ENCODE measurements around the gene DLX3. TPM values are rescaled to one million over a fixed set of nuclear protein-coding genes. Genes with fewer than 3 reads are reported as not detected.

DLX3 gene
- total and polyA plus RNA-seq, 12 donors, result 0.03 to 0.23 (median 0.11) TPM; not detected in 9

- no peak for TF ChIP-seq CTCF (IDR thresholded peaks at IDR 0.05)
- peaks cover 10 to 42% (median 31%) of the 10 kb centered on the region in 9 donors for H3K4me1 ChIP-seq
- WGBS, 2 donors, result 3 to 5% methylated on average over 52 of the region's 52 CpGs
- ATAC-seq, result no peak
- DNase-seq, result no peak
- H3K27me3 ChIP-seq, result peaks cover 42 to 96% (median 94%) of the 10 kb centered on the region in 7 donors
- intact Hi-C loops (cut with DNase I), result no loop called here
- peak overlapping the region in 1 of 10 donors; percentile 3 for H3K4me3 ChIP-seq
- H3K36me3 ChIP-seq, result no peaks in the 10 kb centered on the region
- no peaks in the 10 kb centered on the region for H3K9me3 ChIP-seq
- no peak overlapping the region for H3K27ac ChIP-seq
Observed at GRCh38 chr17:49964769-49965523, 30.1 kb downstream of the DLX3 start.

- Histone ChIP-seq H3K36me3 (no peaks in the 10 kb centered on the region), H3K4me1 (peaks cover 10 to 39% (median 27%) of the 10 kb centered on the region in 9 donors), H3K27me3 (peaks cover 39 to 96% (median 90%) of the 10 kb centered on the region in 7 donors), H3K9me3 (no peaks in the 10 kb centered on the region), H3K4me3 (peak overlapping the region in 2 of 10 donors; percentile 5 to 22), H3K27ac (no peak overlapping the region)
- DNase-seq (no peak), ATAC-seq (no peak)
- intact Hi-C loops (cut with DNase I), result no loop called here
- no peak for TF ChIP-seq CTCF (IDR thresholded peaks at IDR 0.05)
- WGBS, 2 donors, result 7 to 8% methylated on average over 18 of the region's 18 CpGs
Observed at GRCh38 chr17:49964303-49964768, 30.7 kb downstream of the DLX3 start.

GRCh38 chr17:49963626-49964302 lies 31.3 kb downstream of the DLX3 start:
- Histone ChIP-seq H3K27ac (no peak overlapping the region), H3K36me3 (no peaks in the 10 kb centered on the region), H3K27me3 (peaks cover 33 to 96% (median 90%) of the 10 kb centered on the region in 7 donors), H3K9me3 (no peaks in the 10 kb centered on the region), H3K4me1 (peaks cover 8 to 33% (median 21%) of the 10 kb centered on the region in 9 donors), H3K4me3 (peak overlapping the region in 2 of 10 donors; percentile 5 to 22)
- DNase-seq (no peak), ATAC-seq (no peak)
- 5% methylated on average over 52 of the region's 52 CpGs for WGBS, 2 donors
- TF ChIP-seq CTCF (IDR thresholded peaks at IDR 0.05), result no peak
- intact Hi-C loops (cut with DNase I), result no loop called here

- Histone ChIP-seq H3K4me3 (no peak overlapping the region), H3K9me3 (no peaks in the 10 kb centered on the region), H3K36me3 (no peaks in the 10 kb centered on the region), H3K27ac (no peak overlapping the region), H3K27me3 (peaks cover 28 to 96% (median 90%) of the 10 kb centered on the region in 7 donors), H3K4me1 (peaks cover 8 to 29% (median 18%) of the 10 kb centered on the region in 9 donors)
- no peak for TF ChIP-seq CTCF (IDR thresholded peaks at IDR 0.05)
- WGBS, 2 donors, result 14 to 17% methylated on average over 4 of the region's 4 CpGs
- intact Hi-C loops (cut with DNase I), result no loop called here
- ATAC-seq, result no peak
- DNase-seq, result no peak
Observed at GRCh38 chr17:49963309-49963625, 31.8 kb downstream of the DLX3 start.

Data from heart right ventricle (tissue), 16 donors.